HepG2 (cell line): ENCODE results near the gene WNT5B. TPM values are rescaled to one million over a fixed set of nuclear protein-coding genes. Genes with fewer than 3 reads are reported as not detected.
A peak's percentile ranks its signal among the peaks of the same experiment; 100 is the strongest.

Experiments used
- HNRNPLL ChIP-seq: fragments of 200-400 bp; formaldehyde crosslinking; IDR thresholded peaks from 2 replicates; pipeline ENCODE4 v1.6.1; 2017; ENCODE audit warnings: mild to moderate bottlenecking, low read depth, low read length; ENCODE audit not compliant: poor library complexity, severe bottlenecking
- MEF2D ChIP-seq: sonication (generic); formaldehyde crosslinking; IDR thresholded peaks from 2 replicates; pipeline ENCODE4 v1.5.1; 2020; ENCODE audit warnings: mild to moderate bottlenecking, missing genetic modification reagents
- PRPF4 ChIP-seq: fragments of 200-400 bp; formaldehyde crosslinking; IDR thresholded peaks from 2 replicates; pipeline ENCODE4 v1.6.1; 2016; ENCODE audit warnings: low read length, low read depth; ENCODE audit not compliant: poor library complexity, severe bottlenecking
- RORA ChIP-seq: sonication (generic); formaldehyde crosslinking; IDR thresholded peaks from 2 replicates; pipeline ENCODE4 v1.5.0; 2020; ENCODE audit warnings: mild to moderate bottlenecking, missing genetic modification reagents, moderate library complexity
- SKI ChIP-seq: fragments of 450-650 bp; IDR thresholded peaks from one replicate; pipeline ENCODE4 v1.6.1; 2018; ENCODE audit warnings: mild to moderate bottlenecking; ENCODE audit not compliant: partially characterized antibody
- SMARCC2 ChIP-seq: fragments of 450-650 bp; IDR thresholded peaks from 2 replicates; pipeline ENCODE4 v1.6.1; 2017; ENCODE audit warnings: antibody characterized with exemption, mild to moderate bottlenecking
- SRSF9 ChIP-seq: fragments of 200-400 bp; formaldehyde crosslinking; IDR thresholded peaks from 2 replicates; pipeline ENCODE4 v1.6.1; 2018; ENCODE audit warnings: borderline replicate concordance, mild to moderate bottlenecking, low read depth, low read length; ENCODE audit not compliant: insufficient read depth, poor library complexity, severe bottlenecking
- SUZ12 ChIP-seq: fragments of 150-350 bp; IDR thresholded peaks from 2 replicates; pipeline ENCODE4 v1.6.1; 2014; ENCODE audit warnings: low read depth, low read length
- ZBTB3 ChIP-seq: sonication (generic); formaldehyde crosslinking; IDR thresholded peaks from 2 replicates; pipeline ENCODE4 v1.4.0; 2020; ENCODE audit warnings: low read depth, mild to moderate bottlenecking, moderate library complexity, missing genetic modification reagents, borderline replicate concordance
- ZFP82 ChIP-seq: sonication (generic); formaldehyde crosslinking; IDR thresholded peaks from 2 replicates; pipeline ENCODE4 v1.5.1; 2020; ENCODE audit warnings: mild to moderate bottlenecking, missing genetic modification reagents, borderline replicate concordance
- ZNF33B ChIP-seq: sonication (generic); formaldehyde crosslinking; IDR thresholded peaks from 2 replicates; pipeline ENCODE4 v1.5.1; 2020; ENCODE audit warnings: mild to moderate bottlenecking, missing genetic modification reagents
- ZNF343 ChIP-seq: sonication (generic); formaldehyde crosslinking; IDR thresholded peaks from 2 replicates; pipeline ENCODE4 v1.4.0; 2020; ENCODE audit warnings: mild to moderate bottlenecking, missing genetic modification reagents
- ZNF44 ChIP-seq: sonication (generic); formaldehyde crosslinking; IDR thresholded peaks from 2 replicates; pipeline ENCODE4 v1.5.1; 2020; ENCODE audit warnings: mild to moderate bottlenecking, missing genetic modification reagents
- ZNF460 ChIP-seq: sonication (generic); formaldehyde crosslinking; IDR thresholded peaks from 2 replicates; pipeline ENCODE4 v1.5.1; 2020; ENCODE audit warnings: missing genetic modification reagents, mild to moderate bottlenecking, borderline replicate concordance
- ZNF674 ChIP-seq: sonication (generic); formaldehyde crosslinking; IDR thresholded peaks from 2 replicates; pipeline ENCODE4 v1.5.0; 2020; ENCODE audit warnings: low read depth, mild to moderate bottlenecking, missing genetic modification reagents
- polyA plus RNA-seq, 8 experiments: library from polyadenylated mRNA; depleted of rRNA in 3 of 8; stranded (reverse) in 7 of 8; unstranded in 1 of 8; fragments of >200 nt; fragmentation: Illumina TruSeq in 4 of 8; extraction: Trizol in 4 of 8; gene quantifications; 2 replicates each; pipeline versions ENCODE4 v1.2.1 to v1.2.3, GENCODE V29; 2011 to 2016; ENCODE audit warnings: low read depth in 4 of 8, missing spikeins in 1 of 8, mixed read lengths in 1 of 8; ENCODE audit not compliant: insufficient read depth in 1 of 8
- total RNA-seq, 5 experiments: library from RNA; depleted of rRNA; stranded (reverse); fragments of >200 nt; fragmentation: Illumina TruSeq; extraction: Trizol; gene quantifications; 2 replicates each; pipeline ENCODE4 v1.2.3, GENCODE V29; 2016; ENCODE audit warnings: low read depth in 1 of 5
- TF ChIP-seq, protein P1 (sequence below): sonication (generic); formaldehyde crosslinking; IDR thresholded peaks from 2 replicates; pipeline ENCODE4 v1.5.0; 2020; ENCODE audit warnings: mild to moderate bottlenecking, missing genetic modification reagents
- TF ChIP-seq, protein P2 (sequence below): sonication (generic); formaldehyde crosslinking; IDR thresholded peaks from 2 replicates; pipeline ENCODE4 v1.4.0; 2020; ENCODE audit warnings: missing genetic modification reagents, mild to moderate bottlenecking, borderline replicate concordance
- TF ChIP-seq, protein P3 (sequence below): sonication (generic); formaldehyde crosslinking; IDR thresholded peaks from 2 replicates; pipeline ENCODE4 v1.4.0; 2020; ENCODE audit warnings: missing genetic modification reagents
- TF ChIP-seq, protein P4 (sequence below): sonication (generic); formaldehyde crosslinking; IDR thresholded peaks from 2 replicates; pipeline ENCODE4 v1.4.0; 2020; ENCODE audit warnings: mild to moderate bottlenecking, missing genetic modification reagents
- TF ChIP-seq, protein P5 (sequence below): sonication (generic); formaldehyde crosslinking; IDR thresholded peaks from 2 replicates; pipeline ENCODE4 v1.4.0; 2020; ENCODE audit warnings: mild to moderate bottlenecking, missing genetic modification reagents

The WNT5B gene
- total and polyA plus RNA-seq, 2 of the 13 experiments (the other 11 are each of a cell fraction or from before 2014, with no cell fraction given), result 0.04 TPM; not detected in 1

DNA sequence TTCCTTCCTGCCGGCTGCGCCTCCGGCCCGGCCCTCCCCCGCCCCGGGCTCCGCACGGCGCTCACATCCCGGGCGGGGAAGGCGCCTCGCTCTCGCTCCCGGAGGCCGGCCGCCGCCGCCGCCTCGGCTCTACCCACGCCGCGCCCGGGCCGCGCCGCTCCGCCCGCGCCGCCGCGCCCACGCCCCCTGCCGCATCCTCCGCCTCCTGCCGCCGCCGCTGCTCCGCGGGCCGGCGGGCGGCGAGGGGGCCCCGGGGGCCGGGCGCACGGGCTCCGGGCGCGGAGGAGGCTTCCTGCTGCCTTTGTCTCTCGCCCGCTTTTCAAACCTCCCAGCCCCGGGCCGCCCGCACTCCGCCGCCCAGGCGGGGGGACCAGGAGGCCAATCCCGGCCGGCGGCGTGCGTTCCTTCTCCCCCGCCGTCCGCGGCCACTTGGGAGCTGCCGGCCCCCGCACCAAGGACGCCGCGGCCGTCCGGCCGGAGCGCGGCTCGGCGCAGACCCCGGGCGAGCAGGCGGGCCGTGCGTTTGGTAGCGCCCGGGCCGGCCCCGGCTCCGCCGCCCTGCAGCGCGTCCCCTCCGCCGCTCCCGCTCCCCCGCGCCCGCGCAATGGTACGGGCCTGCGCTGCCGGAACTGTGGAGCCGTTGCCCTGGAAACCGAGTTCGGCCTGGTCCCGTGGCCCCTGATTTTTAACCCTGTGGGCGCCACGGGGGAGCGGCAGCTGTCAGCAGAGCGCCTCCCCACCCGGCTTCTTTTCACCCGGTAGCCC lies 34.6 kb upstream of the WNT5B start, which contains the start of gene FBXL14 (continued):
- TF ChIP-seq SMARCC2 (no peak), ZNF674 (CRISPR knock-in tag) (no peak), SKI (peak; percentile 70), ZFP82 (CRISPR knock-in tag) (no peak; the same call in 1 of the 2 replicates), MEF2D (CRISPR knock-in tag) (no peak), ZNF460 (CRISPR knock-in tag) (no peak), ZNF33B (no peak), ZBTB3 (CRISPR knock-in tag) (no peak), ZNF343 (no peak), RORA (no peak), PRPF4 (no peak), SUZ12 (no peak), ZNF44 (CRISPR knock-in tag) (no peak), HNRNPLL (peak; percentile 71), SRSF9 (no peak)
- TF ChIP-seq, protein P1, sequence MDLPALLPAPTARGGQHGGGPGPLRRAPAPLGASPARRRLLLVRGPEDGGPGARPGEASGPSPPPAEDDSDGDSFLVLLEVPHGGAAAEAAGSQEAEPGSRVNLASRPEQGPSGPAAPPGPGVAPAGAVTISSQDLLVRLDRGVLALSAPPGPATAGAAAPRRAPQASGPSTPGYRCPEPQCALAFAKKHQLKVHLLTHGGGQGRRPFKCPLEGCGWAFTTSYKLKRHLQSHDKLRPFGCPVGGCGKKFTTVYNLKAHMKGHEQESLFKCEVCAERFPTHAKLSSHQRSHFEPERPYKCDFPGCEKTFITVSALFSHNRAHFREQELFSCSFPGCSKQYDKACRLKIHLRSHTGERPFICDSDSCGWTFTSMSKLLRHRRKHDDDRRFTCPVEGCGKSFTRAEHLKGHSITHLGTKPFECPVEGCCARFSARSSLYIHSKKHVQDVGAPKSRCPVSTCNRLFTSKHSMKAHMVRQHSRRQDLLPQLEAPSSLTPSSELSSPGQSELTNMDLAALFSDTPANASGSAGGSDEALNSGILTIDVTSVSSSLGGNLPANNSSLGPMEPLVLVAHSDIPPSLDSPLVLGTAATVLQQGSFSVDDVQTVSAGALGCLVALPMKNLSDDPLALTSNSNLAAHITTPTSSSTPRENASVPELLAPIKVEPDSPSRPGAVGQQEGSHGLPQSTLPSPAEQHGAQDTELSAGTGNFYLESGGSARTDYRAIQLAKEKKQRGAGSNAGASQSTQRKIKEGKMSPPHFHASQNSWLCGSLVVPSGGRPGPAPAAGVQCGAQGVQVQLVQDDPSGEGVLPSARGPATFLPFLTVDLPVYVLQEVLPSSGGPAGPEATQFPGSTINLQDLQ (CRISPR knock-in tag), result no peak
- TF ChIP-seq, protein P2, sequence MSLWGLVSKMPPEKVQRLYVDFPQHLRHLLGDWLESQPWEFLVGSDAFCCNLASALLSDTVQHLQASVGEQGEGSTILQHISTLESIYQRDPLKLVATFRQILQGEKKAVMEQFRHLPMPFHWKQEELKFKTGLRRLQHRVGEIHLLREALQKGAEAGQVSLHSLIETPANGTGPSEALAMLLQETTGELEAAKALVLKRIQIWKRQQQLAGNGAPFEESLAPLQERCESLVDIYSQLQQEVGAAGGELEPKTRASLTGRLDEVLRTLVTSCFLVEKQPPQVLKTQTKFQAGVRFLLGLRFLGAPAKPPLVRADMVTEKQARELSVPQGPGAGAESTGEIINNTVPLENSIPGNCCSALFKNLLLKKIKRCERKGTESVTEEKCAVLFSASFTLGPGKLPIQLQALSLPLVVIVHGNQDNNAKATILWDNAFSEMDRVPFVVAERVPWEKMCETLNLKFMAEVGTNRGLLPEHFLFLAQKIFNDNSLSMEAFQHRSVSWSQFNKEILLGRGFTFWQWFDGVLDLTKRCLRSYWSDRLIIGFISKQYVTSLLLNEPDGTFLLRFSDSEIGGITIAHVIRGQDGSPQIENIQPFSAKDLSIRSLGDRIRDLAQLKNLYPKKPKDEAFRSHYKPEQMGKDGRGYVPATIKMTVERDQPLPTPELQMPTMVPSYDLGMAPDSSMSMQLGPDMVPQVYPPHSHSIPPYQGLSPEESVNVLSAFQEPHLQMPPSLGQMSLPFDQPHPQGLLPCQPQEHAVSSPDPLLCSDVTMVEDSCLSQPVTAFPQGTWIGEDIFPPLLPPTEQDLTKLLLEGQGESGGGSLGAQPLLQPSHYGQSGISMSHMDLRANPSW (CRISPR knock-in tag), result no peak
- TF ChIP-seq, protein P3, sequence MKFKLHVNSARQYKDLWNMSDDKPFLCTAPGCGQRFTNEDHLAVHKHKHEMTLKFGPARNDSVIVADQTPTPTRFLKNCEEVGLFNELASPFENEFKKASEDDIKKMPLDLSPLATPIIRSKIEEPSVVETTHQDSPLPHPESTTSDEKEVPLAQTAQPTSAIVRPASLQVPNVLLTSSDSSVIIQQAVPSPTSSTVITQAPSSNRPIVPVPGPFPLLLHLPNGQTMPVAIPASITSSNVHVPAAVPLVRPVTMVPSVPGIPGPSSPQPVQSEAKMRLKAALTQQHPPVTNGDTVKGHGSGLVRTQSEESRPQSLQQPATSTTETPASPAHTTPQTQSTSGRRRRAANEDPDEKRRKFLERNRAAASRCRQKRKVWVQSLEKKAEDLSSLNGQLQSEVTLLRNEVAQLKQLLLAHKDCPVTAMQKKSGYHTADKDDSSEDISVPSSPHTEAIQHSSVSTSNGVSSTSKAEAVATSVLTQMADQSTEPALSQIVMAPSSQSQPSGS (CRISPR knock-in tag), result no peak
- TF ChIP-seq, protein P4, sequence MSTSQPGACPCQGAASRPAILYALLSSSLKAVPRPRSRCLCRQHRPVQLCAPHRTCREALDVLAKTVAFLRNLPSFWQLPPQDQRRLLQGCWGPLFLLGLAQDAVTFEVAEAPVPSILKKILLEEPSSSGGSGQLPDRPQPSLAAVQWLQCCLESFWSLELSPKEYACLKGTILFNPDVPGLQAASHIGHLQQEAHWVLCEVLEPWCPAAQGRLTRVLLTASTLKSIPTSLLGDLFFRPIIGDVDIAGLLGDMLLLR (CRISPR knock-in tag), result no peak
- TF ChIP-seq, protein P5, sequence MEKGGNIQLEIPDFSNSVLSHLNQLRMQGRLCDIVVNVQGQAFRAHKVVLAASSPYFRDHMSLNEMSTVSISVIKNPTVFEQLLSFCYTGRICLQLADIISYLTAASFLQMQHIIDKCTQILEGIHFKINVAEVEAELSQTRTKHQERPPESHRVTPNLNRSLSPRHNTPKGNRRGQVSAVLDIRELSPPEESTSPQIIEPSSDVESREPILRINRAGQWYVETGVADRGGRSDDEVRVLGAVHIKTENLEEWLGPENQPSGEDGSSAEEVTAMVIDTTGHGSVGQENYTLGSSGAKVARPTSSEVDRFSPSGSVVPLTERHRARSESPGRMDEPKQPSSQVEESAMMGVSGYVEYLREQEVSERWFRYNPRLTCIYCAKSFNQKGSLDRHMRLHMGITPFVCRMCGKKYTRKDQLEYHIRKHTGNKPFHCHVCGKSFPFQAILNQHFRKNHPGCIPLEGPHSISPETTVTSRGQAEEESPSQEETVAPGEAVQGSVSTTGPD, result no peak
